ENCODE measurements around the gene APBA2. TPM values are rescaled to one million over a fixed set of nuclear protein-coding genes. Genes with fewer than 3 reads are reported as not detected.

Gene APBA2
- total RNA-seq, 6 donors from 2014 or later = 3.2 to 7.9 (median 6.0) TPM

DNA sequence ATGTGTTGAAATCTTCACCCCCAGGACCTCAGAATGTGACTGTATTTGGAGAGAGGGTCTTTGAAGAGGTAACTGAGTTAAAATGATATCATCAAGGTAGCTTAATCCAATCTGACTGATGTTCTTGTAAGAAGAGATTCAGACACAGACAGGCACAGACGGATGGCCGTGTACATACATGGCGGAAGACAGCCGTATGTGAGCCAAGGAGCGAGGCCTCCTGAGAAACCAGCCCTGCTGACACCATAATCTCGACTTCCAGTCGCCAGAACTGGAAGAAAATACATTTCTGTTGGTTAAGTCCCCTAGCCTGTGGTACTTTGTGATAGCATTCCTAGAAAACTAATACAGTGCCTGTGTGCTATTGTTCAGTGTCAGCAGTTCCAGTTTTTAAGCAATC lies 73.6 kb downstream of the APBA2 start:
- no peak overlapping the region for H3K27ac ChIP-seq
- no peaks in the 10 kb centered on the region for H3K27me3 ChIP-seq
- no peaks in the 10 kb centered on the region for H3K9me3 ChIP-seq
- no peak for ATAC-seq (ENCODE audit: low FRiP score in 2 of 2)
- no peaks in the 10 kb centered on the region for H3K4me1 ChIP-seq
- H3K4me3 ChIP-seq = no peak overlapping the region
- WGBS, 2 donors = 97% methylated on average over 7 of the region's 7 CpGs
- no peak for TF ChIP-seq POLR2A (IDR thresholded peaks at IDR 0.05)
- TF ChIP-seq, protein P1, sequence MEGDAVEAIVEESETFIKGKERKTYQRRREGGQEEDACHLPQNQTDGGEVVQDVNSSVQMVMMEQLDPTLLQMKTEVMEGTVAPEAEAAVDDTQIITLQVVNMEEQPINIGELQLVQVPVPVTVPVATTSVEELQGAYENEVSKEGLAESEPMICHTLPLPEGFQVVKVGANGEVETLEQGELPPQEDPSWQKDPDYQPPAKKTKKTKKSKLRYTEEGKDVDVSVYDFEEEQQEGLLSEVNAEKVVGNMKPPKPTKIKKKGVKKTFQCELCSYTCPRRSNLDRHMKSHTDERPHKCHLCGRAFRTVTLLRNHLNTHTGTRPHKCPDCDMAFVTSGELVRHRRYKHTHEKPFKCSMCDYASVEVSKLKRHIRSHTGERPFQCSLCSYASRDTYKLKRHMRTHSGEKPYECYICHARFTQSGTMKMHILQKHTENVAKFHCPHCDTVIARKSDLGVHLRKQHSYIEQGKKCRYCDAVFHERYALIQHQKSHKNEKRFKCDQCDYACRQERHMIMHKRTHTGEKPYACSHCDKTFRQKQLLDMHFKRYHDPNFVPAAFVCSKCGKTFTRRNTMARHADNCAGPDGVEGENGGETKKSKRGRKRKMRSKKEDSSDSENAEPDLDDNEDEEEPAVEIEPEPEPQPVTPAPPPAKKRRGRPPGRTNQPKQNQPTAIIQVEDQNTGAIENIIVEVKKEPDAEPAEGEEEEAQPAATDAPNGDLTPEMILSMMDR (IDR thresholded peaks at IDR 0.05) = no peak
- no peak for TF ChIP-seq POLR2AphosphoS5 (IDR thresholded peaks at IDR 0.05)
- TF ChIP-seq EP300 (IDR thresholded peaks at IDR 0.05) = no peak
- DNase-seq = no peak
- no peaks in the 10 kb centered on the region for H3K36me3 ChIP-seq

DNA sequence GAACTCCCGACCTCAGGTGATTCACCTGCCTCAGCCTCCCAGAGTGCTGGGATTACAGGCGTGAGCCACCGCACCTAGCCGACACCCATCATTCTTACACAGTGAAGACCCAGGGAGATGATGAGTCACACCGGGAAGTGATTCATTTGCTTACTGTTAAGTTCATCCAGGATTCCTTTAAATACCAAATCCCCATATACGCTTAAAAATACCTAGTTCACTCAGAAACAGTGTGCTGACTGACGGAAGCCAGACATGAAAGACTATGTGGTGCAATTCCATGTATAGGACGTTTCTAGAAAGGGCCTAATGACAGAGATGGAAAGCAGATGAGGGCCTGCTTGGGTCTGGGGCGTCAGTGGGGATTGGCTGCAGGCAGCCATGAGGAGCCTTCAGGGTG lies 75.2 kb downstream of the APBA2 start:
- Histone ChIP-seq H3K27me3 (no peaks in the 10 kb centered on the region), H3K4me1 (no peaks in the 10 kb centered on the region), H3K4me3 (no peak overlapping the region), H3K9me3 (no peaks in the 10 kb centered on the region), H3K36me3 (no peaks in the 10 kb centered on the region), H3K27ac (no peak overlapping the region)
- DNase-seq (no peak), ATAC-seq (ENCODE audit: low FRiP score in 2 of 2) (no peak)
- WGBS, 2 donors = 77 to 91% methylated on average over 9 of the region's 9 CpGs
- no peak for TF ChIP-seq POLR2AphosphoS5 (IDR thresholded peaks at IDR 0.05)
- no peak for TF ChIP-seq POLR2A (IDR thresholded peaks at IDR 0.05)
- TF ChIP-seq, protein P1 (IDR thresholded peaks at IDR 0.05) = no peak
- no peak for TF ChIP-seq EP300 (IDR thresholded peaks at IDR 0.05)

- ATAC-seq (ENCODE audit: low FRiP score in 2 of 2) = no peak
- Histone ChIP-seq H3K27ac (no peak overlapping the region), H3K27me3 (no peaks in the 10 kb centered on the region), H3K4me3 (no peak overlapping the region), H3K9me3 (no peaks in the 10 kb centered on the region), H3K36me3 (no peaks in the 10 kb centered on the region), H3K4me1 (no peaks in the 10 kb centered on the region)
- DNase-seq = peak in 1 of 2 donors; percentile 77
- WGBS, 2 donors = 86 to 96% methylated on average over 12 of the region's 12 CpGs
- no peak for TF ChIP-seq POLR2A (IDR thresholded peaks at IDR 0.05)
- no peak for TF ChIP-seq POLR2AphosphoS5 (IDR thresholded peaks at IDR 0.05)
- TF ChIP-seq, protein P1 (IDR thresholded peaks at IDR 0.05) = no peak
- TF ChIP-seq EP300 (IDR thresholded peaks at IDR 0.05) = no peak
Measured at GRCh38 chr15:28961391-28961790, 75.6 kb downstream of the APBA2 start.

DNA sequence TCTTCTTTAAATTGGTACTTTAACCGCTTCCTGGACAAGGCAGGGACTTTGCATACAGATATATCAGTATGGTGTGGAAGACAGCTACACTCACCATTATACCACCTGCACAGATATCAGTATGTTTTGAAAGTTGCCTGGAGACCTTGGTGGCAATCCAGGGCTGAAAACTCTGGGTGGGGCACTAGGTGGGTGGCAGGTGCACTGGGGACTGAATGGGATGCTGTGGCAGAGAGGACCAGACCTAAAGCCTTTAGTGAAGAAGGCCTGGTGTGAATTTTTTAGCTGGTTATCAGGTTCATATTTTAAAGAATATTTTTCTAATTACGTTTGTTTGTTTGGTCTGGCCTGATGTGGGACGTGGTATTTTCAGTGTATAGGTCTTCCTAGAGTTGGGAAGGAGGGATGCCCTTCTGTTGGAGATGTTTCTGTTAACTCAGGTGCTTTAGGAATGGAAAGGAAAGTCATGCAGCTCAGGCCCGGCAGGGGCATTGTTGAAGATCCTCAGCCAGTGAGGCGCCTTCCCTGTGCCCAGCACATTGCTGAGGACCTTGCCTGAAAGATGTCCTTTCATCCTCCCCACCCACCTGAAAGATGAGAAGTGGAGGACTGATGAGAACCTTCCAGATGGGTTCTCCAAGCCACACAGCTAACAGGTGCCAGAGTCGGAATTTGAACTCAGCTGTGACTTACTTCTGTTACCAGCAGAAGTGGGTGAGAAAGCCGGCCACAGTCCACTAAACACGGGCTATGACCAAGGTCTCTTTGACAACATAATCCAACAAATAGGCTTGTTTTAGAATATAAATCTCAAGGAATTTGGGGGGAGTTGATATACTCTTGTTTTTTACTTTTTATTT lies 77.3 kb downstream of the APBA2 start:
- Histone ChIP-seq H3K4me3 (no peak overlapping the region), H3K4me1 (no peaks in the 10 kb centered on the region), H3K27me3 (no peaks in the 10 kb centered on the region), H3K27ac (no peak overlapping the region), H3K9me3 (no peaks in the 10 kb centered on the region), H3K36me3 (no peaks in the 10 kb centered on the region)
- TF ChIP-seq, protein P1 (IDR thresholded peaks at IDR 0.05) = no peak
- TF ChIP-seq POLR2AphosphoS5 (IDR thresholded peaks at IDR 0.05) = no peak
- TF ChIP-seq EP300 (IDR thresholded peaks at IDR 0.05) = no peak
- TF ChIP-seq POLR2A (IDR thresholded peaks at IDR 0.05) = no peak
- ATAC-seq (ENCODE audit: low FRiP score in 2 of 2) (no peak), DNase-seq (no peak)
- WGBS, 2 donors = 92 to 96% methylated on average over 8 of the region's 8 CpGs

- Histone ChIP-seq H3K9me3 (no peaks in the 10 kb centered on the region), H3K4me3 (no peak overlapping the region), H3K27me3 (no peaks in the 10 kb centered on the region), H3K36me3 (no peaks in the 10 kb centered on the region), H3K27ac (no peak overlapping the region), H3K4me1 (no peaks in the 10 kb centered on the region)
- ATAC-seq (ENCODE audit: low FRiP score in 2 of 2) (no peak), DNase-seq (no peak)
- WGBS, 2 donors = 87% methylated on average over 2 of the region's 2 CpGs
- TF ChIP-seq EP300 (IDR thresholded peaks at IDR 0.05) (no peak), POLR2AphosphoS5 (IDR thresholded peaks at IDR 0.05) (no peak), POLR2A (IDR thresholded peaks at IDR 0.05) (no peak)
- TF ChIP-seq, protein P1 (IDR thresholded peaks at IDR 0.05) = no peak
Measured at GRCh38 chr15:28963711-28964081, 77.9 kb downstream of the APBA2 start.

All from upper lobe of left lung (tissue), 6 donors.